GM12875 (cell line): ENCODE results near the gene KRT34.
"Not testable (repeated sequence)": the region's sequence is repeated elsewhere in the genome, so short reads cannot be mapped to it uniquely, and the experiment has no call there.

Experiments
- H3K4me3 ChIP-seq: one replicate; pipeline ENCODE4 v1.5.1; 2011; ENCODE audit warnings: low read depth, low read length, control low read depth
- TF ChIP-seq, protein P1 (sequence below): IDR thresholded peaks from 2 replicates; pipeline ENCODE4 v1.5.1; 2011; ENCODE audit warnings: low read depth, mild to moderate bottlenecking, control low read depth, inconsistent platforms, low read length, moderate library complexity, borderline replicate concordance; ENCODE audit not compliant: insufficient read depth

Gene KRT34

GRCh38 chr17:41403404-41404023, 21.4 kb upstream of the KRT34 start:
- no peak overlapping the region for H3K4me3 ChIP-seq
- TF ChIP-seq, protein P1, sequence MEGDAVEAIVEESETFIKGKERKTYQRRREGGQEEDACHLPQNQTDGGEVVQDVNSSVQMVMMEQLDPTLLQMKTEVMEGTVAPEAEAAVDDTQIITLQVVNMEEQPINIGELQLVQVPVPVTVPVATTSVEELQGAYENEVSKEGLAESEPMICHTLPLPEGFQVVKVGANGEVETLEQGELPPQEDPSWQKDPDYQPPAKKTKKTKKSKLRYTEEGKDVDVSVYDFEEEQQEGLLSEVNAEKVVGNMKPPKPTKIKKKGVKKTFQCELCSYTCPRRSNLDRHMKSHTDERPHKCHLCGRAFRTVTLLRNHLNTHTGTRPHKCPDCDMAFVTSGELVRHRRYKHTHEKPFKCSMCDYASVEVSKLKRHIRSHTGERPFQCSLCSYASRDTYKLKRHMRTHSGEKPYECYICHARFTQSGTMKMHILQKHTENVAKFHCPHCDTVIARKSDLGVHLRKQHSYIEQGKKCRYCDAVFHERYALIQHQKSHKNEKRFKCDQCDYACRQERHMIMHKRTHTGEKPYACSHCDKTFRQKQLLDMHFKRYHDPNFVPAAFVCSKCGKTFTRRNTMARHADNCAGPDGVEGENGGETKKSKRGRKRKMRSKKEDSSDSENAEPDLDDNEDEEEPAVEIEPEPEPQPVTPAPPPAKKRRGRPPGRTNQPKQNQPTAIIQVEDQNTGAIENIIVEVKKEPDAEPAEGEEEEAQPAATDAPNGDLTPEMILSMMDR = no peak

DNA sequence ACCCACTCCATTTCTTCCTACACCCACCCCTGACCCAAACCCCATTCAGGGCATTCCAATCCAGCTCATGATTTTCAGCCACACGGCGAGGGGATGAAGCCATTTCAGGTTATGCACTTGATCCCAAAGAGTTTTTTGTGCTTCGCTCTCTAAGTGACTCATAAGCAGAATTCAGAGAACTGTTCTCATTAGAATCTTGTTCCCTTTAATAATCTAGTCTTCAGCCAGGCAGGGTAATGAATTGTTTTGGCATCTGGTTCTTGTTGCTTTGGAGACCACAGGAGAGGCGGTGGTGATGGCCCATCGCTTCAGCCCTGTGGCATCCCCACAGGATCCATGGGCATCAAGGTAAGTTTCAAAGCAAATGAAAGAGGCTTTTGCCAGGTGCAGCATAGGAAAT, 20.1 kb upstream of the KRT34 start:
- no peak overlapping the region for H3K4me3 ChIP-seq
- TF ChIP-seq, protein P1 = no peak

GRCh38 chr17:41396996-41397660, 15.0 kb upstream of the KRT34 start, which contains the start of gene KRT31:
KRT31 (minus strand) TSS chr17:41397608; CDS start chr17:41397539, 69 bp downstream.
- TF ChIP-seq, protein P1 = no peak
- no peak within 1 kb of the TSS for H3K4me3 ChIP-seq

GRCh38 chr17:41396340-41396739, 14.2 kb upstream of the KRT34 start:
- H3K4me3 ChIP-seq = no peak overlapping the region
- TF ChIP-seq, protein P1 = no peak

- TF ChIP-seq, protein P1 = no peak
- no peak overlapping the region for H3K4me3 ChIP-seq
Observed at GRCh38 chr17:41395611-41396010, 13.5 kb upstream of the KRT34 start.

GRCh38 chr17:41395044-41395443, 12.9 kb upstream of the KRT34 start:
- H3K4me3 ChIP-seq = not testable (repeated sequence)

DNA sequence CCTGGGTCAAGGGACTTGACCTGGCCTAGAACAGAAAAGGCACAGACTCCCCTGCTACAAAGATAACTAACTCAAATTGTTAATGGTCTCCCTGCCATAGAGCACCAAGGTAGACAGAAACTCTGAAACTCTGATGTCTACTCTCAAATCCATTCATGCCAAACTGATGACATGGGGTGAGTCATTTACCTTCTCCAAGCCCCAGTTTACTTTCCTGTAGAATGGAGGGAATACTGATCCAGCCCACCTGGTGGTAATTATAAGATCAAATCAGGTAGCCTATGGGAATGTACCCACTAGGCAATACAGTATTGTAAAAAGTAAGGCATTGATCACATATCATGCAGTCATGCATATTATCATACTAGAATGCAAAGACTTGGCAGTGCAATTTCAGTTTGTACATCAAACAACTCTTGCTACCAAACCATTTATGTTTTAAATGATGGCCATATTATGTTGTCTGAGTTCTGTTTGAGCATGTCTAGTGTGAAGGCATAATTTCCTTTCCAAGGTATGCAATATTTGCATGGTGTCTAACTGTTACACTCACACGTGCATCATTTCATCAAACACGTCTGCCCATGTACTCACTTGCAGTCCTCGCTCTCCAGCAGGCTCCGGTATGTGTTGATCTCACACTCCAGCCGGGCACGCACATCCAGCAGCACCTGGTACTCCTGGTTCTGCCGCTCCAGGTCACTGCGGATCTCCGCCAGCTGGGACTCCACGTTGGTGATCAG, 12.3 kb upstream of the KRT34 start:
- TF ChIP-seq, protein P1 = no peak
- H3K4me3 ChIP-seq = no peak overlapping the region
